ENCODE data around the gene TNRC18.

The TNRC18 gene

DNA sequence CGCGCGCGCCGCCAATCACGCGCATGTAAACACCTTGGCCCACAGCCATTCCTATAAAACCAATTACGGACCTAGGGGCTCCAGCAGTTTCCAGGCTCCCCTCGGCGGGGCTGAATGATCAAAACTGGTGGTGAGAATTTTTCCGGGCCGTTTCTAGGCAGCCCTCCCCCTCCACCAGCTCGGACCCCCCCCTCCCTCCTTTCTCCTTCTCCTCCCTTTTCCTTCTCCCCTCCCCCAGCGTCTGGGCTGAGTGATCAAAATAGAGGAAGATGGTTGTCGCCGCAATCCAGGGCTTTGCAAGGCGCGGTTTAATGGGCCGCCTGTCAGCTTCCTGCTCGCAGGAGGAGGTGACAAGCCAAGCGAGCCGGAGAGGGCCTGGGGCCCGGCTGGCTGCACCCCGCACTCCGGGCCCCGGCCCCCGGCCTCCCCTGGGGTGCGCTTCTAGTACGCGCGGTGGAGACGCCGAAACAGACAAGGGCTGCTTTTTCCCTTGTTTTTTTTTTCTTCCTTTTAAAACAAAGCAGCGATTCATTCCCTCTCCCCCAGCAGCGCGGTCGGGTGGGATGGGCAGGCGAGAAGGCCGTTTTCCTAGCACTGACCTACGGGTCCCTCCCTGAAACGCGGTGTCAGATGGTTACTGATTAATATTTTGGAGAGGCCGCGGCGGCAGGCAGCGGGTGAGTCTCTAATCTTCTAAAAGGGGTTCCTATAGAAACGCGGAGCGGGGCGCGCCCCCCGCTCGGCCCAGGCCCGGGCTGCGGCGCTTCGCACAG is 528 bp upstream of the TNRC18 start (continued):
- TF ChIP-seq, protein P1, sequence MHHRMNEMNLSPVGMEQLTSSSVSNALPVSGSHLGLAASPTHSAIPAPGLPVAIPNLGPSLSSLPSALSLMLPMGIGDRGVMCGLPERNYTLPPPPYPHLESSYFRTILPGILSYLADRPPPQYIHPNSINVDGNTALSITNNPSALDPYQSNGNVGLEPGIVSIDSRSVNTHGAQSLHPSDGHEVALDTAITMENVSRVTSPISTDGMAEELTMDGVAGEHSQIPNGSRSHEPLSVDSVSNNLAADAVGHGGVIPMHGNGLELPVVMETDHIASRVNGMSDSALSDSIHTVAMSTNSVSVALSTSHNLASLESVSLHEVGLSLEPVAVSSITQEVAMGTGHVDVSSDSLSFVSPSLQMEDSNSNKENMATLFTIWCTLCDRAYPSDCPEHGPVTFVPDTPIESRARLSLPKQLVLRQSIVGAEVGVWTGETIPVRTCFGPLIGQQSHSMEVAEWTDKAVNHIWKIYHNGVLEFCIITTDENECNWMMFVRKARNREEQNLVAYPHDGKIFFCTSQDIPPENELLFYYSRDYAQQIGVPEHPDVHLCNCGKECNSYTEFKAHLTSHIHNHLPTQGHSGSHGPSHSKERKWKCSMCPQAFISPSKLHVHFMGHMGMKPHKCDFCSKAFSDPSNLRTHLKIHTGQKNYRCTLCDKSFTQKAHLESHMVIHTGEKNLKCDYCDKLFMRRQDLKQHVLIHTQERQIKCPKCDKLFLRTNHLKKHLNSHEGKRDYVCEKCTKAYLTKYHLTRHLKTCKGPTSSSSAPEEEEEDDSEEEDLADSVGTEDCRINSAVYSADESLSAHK (tag by site-specific recombination; IDR thresholded peaks at IDR 0.05): peak; percentile 100
- TF ChIP-seq ZNF366 (tag by site-specific recombination; conservative IDR thresholded peaks at IDR 0.05): peak; percentile 78
- TF ChIP-seq WT1 (tag by site-specific recombination; IDR thresholded peaks at IDR 0.05): peak; percentile 69
- no peak for TF ChIP-seq ZNF600 (tag by site-specific recombination; IDR thresholded peaks at IDR 0.05)
- peak; percentile 54; the same call in 1 of the 2 replicates for TF ChIP-seq SP3 (tag by site-specific recombination; IDR thresholded peaks at IDR 0.05)
- TF ChIP-seq ZNF335 (tag by site-specific recombination; conservative IDR thresholded peaks at IDR 0.05): peak; percentile 56
- TF ChIP-seq ZNF510 (tag by site-specific recombination; IDR thresholded peaks at IDR 0.05; ENCODE audit: insufficient replicate concordance): no peak
- TF ChIP-seq, protein P2, sequence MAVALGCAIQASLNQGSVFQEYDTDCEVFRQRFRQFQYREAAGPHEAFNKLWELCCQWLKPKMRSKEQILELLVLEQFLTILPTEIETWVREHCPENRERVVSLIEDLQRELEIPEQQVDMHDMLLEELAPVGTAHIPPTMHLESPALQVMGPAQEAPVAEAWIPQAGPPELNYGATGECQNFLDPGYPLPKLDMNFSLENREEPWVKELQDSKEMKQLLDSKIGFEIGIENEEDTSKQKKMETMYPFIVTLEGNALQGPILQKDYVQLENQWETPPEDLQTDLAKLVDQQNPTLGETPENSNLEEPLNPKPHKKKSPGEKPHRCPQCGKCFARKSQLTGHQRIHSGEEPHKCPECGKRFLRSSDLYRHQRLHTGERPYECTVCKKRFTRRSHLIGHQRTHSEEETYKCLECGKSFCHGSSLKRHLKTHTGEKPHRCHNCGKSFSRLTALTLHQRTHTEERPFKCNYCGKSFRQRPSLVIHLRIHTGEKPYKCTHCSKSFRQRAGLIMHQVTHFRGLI (tag by site-specific recombination; IDR thresholded peaks at IDR 0.05): peak; percentile 36; the same call in 1 of the 2 replicates
- TF ChIP-seq, protein P3, sequence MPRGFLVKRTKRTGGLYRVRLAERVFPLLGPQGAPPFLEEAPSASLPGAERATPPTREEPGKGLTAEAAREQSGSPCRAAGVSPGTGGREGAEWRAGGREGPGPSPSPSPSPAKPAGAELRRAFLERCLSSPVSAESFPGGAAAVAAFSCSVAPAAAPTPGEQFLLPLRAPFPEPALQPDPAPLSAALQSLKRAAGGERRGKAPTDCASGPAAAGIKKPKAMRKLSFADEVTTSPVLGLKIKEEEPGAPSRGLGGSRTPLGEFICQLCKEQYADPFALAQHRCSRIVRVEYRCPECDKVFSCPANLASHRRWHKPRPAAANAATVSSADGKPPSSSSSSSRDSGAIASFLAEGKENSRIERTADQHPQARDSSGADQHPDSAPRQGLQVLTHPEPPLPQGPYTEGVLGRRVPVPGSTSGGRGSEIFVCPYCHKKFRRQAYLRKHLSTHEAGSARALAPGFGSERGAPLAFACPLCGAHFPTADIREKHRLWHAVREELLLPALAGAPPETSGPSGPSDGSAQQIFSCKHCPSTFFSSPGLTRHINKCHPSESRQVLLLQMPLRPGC (tag by site-specific recombination; IDR thresholded peaks at IDR 0.05): 0 out of 2 replicates have a peak, but pooled peaks have one; percentile 9
- TF ChIP-seq KLF1 (tag by site-specific recombination; IDR thresholded peaks at IDR 0.05): peak; percentile 18; the same call in 1 of the 2 replicates
- peak; percentile 64 for TF ChIP-seq SP2 (tag by site-specific recombination; IDR thresholded peaks at IDR 0.05)
- peak; percentile 41; the same call in 1 of the 2 replicates for TF ChIP-seq YY1 (tag by site-specific recombination; IDR thresholded peaks at IDR 0.05)
- TF ChIP-seq, protein P4, sequence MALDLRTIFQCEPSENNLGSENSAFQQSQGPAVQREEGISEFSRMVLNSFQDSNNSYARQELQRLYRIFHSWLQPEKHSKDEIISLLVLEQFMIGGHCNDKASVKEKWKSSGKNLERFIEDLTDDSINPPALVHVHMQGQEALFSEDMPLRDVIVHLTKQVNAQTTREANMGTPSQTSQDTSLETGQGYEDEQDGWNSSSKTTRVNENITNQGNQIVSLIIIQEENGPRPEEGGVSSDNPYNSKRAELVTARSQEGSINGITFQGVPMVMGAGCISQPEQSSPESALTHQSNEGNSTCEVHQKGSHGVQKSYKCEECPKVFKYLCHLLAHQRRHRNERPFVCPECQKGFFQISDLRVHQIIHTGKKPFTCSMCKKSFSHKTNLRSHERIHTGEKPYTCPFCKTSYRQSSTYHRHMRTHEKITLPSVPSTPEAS (tag by site-specific recombination; IDR thresholded peaks at IDR 0.05): no peak
- TF ChIP-seq ZNF423 (tag by site-specific recombination; IDR thresholded peaks at IDR 0.05): peak; percentile 60; the same call in 1 of the 2 replicates
- TF ChIP-seq ZNF621 (tag by site-specific recombination; IDR thresholded peaks at IDR 0.05): no peak
- peak; percentile 76 for TF ChIP-seq ZBTB20 (tag by site-specific recombination; IDR thresholded peaks at IDR 0.05)
- peak; percentile 46 for TF ChIP-seq ZBTB17 (tag by site-specific recombination; IDR thresholded peaks at IDR 0.05)
- peak; percentile 45 for TF ChIP-seq GLIS2 (tag by site-specific recombination; IDR thresholded peaks at IDR 0.05)
- peak; percentile 43; the same call in 1 of the 2 replicates for TF ChIP-seq ZNF843 (tag by site-specific recombination; IDR thresholded peaks at IDR 0.05)
- no peak for TF ChIP-seq ZNF2 (tag by site-specific recombination; IDR thresholded peaks at IDR 0.05)
- TF ChIP-seq, protein P5, sequence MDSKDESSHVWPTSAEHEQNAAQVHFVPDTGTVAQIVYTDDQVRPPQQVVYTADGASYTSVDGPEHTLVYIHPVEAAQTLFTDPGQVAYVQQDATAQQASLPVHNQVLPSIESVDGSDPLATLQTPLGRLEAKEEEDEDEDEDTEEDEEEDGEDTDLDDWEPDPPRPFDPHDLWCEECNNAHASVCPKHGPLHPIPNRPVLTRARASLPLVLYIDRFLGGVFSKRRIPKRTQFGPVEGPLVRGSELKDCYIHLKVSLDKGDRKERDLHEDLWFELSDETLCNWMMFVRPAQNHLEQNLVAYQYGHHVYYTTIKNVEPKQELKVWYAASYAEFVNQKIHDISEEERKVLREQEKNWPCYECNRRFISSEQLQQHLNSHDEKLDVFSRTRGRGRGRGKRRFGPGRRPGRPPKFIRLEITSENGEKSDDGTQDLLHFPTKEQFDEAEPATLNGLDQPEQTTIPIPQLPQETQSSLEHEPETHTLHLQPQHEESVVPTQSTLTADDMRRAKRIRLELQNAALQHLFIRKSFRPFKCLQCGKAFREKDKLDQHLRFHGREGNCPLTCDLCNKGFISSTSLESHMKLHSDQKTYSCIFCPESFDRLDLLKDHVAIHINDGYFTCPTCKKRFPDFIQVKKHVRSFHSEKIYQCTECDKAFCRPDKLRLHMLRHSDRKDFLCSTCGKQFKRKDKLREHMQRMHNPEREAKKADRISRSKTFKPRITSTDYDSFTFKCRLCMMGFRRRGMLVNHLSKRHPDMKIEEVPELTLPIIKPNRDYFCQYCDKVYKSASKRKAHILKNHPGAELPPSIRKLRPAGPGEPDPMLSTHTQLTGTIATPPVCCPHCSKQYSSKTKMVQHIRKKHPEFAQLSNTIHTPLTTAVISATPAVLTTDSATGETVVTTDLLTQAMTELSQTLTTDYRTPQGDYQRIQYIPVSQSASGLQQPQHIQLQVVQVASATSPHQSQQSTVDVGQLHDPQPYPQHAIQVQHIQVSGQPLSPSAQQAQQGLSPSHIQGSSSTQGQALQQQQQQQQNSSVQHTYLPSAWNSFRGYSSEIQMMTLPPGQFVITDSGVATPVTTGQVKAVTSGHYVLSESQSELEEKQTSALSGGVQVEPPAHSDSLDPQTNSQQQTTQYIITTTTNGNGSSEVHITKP (tag by site-specific recombination; IDR thresholded peaks at IDR 0.05): peak; percentile 32; the same call in 1 of the 2 replicates
- TF ChIP-seq OSR2 (tag by site-specific recombination; IDR thresholded peaks at IDR 0.05): 0 out of 2 replicates have a peak, but pooled peaks have one; percentile 10
- TF ChIP-seq, protein P6, sequence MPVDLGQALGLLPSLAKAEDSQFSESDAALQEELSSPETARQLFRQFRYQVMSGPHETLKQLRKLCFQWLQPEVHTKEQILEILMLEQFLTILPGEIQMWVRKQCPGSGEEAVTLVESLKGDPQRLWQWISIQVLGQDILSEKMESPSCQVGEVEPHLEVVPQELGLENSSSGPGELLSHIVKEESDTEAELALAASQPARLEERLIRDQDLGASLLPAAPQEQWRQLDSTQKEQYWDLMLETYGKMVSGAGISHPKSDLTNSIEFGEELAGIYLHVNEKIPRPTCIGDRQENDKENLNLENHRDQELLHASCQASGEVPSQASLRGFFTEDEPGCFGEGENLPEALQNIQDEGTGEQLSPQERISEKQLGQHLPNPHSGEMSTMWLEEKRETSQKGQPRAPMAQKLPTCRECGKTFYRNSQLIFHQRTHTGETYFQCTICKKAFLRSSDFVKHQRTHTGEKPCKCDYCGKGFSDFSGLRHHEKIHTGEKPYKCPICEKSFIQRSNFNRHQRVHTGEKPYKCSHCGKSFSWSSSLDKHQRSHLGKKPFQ (tag by site-specific recombination; IDR thresholded peaks at IDR 0.05): peak; percentile 71
- TF ChIP-seq ZNF629 (tag by site-specific recombination; IDR thresholded peaks at IDR 0.05): peak; percentile 42; the same call in 1 of the 2 replicates
- TF ChIP-seq ZNF624 (tag by site-specific recombination; IDR thresholded peaks at IDR 0.05): no peak

Measured in HEK293 (cell line).